D341Med (cell line): ENCODE measurements around the gene AKAP11.

Experiments used
- DNase-seq: peaks from one replicate; pipeline ENCODE4 v3.0.0; 2012; ENCODE audit warnings: low spot score

AKAP11 gene

GRCh38 chr13:42333613-42334328 is 61.8 kb downstream of the AKAP11 start:
- peak; percentile 48 for DNase-seq

- no peak for DNase-seq
Measured at GRCh38 chr13:42334329-42334706, 62.4 kb downstream of the AKAP11 start.

- no peak for DNase-seq
Measured at GRCh38 chr13:42337808-42338600, 66.1 kb downstream of the AKAP11 start.

GRCh38 chr13:42345367-42345766 is 73.4 kb downstream of the AKAP11 start:
- no peak for DNase-seq

- DNase-seq: no peak
Measured at GRCh38 chr13:42348576-42348975, 76.6 kb downstream of the AKAP11 start.

GRCh38 chr13:42350141-42350540 is 78.2 kb downstream of the AKAP11 start:
- DNase-seq: no peak

GRCh38 chr13:42354241-42355091 is 82.5 kb downstream of the AKAP11 start:
- DNase-seq: no peak

- DNase-seq: no peak
Measured at GRCh38 chr13:42355092-42355485, 83.1 kb downstream of the AKAP11 start.

GRCh38 chr13:42355491-42356183 is 83.7 kb downstream of the AKAP11 start:
- DNase-seq: no peak

GRCh38 chr13:42356184-42356575 is 84.2 kb downstream of the AKAP11 start:
- no peak for DNase-seq

GRCh38 chr13:42360046-42360574 is 88.2 kb downstream of the AKAP11 start:
- DNase-seq: no peak

- DNase-seq: no peak
Measured at GRCh38 chr13:42361701-42362100, 89.7 kb downstream of the AKAP11 start.

- DNase-seq: no peak
Measured at GRCh38 chr13:42363941-42364612, 92.1 kb downstream of the AKAP11 start.

GRCh38 chr13:42364613-42365000 is 92.7 kb downstream of the AKAP11 start:
- DNase-seq: no peak

GRCh38 chr13:42367831-42368230 is 95.9 kb downstream of the AKAP11 start:
- DNase-seq: no peak

- DNase-seq: no peak
Measured at GRCh38 chr13:42369071-42369797, 97.3 kb downstream of the AKAP11 start.

GRCh38 chr13:42370229-42370628 is 98.3 kb downstream of the AKAP11 start:
- DNase-seq: no peak
